COLO668 (cell line): ENCODE data around the gene RIC3.

Experiments used
- DNase-seq: peaks from one replicate; lab custom pipeline; 2025; ENCODE audit not compliant: unreplicated experiment; lab: John Stamatoyannopoulos, UW

Gene RIC3, protein sequence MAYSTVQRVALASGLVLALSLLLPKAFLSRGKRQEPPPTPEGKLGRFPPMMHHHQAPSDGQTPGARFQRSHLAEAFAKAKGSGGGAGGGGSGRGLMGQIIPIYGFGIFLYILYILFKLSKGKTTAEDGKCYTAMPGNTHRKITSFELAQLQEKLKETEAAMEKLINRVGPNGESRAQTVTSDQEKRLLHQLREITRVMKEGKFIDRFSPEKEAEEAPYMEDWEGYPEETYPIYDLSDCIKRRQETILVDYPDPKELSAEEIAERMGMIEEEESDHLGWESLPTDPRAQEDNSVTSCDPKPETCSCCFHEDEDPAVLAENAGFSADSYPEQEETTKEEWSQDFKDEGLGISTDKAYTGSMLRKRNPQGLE

DNA sequence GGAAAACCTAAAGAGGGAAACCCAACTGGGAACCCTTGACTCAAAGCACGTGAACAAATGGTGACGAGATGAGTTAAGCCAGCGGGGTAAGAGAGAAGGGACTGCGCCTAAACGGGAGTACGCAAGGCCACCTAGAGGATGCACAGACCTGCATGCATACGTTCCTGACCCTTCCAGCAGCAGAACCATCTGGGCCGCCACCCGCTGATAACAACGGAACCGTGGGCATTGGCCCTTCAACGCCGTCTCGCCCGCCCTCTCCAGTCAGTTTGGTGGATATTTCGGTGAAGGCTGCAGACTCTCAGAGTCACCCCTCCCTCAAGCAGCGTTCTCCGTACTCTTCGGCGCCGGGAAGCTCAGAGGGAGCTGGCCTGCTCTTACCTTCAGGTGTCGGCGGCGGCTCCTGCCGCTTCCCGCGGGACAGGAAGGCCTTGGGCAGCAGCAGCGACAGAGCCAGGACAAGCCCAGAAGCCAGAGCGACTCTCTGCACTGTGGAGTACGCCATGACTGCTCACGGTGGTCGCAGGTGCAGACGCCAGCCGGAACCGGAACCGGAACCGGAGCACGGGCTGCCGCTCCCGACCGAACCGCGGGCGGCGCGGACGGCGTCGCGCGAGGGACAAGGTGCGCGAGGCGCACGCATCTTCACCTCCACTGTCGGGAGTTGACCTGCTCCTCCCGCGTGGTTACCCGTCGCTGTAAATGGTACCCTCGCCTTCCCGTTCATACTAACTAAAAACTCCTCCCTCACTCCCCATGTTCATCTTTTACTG, at the start of gene RIC3:
RIC3 (minus strand) TSS at position 541 of the 773 bp plus-strand sequence; CDS start at position 505, 36 bp downstream.
- DNase-seq: peak; percentile 80

- DNase-seq: no peak
These were observed 49.6 kb upstream of the RIC3 start for GRCh38 chr11:8218409-8218808.

DNA sequence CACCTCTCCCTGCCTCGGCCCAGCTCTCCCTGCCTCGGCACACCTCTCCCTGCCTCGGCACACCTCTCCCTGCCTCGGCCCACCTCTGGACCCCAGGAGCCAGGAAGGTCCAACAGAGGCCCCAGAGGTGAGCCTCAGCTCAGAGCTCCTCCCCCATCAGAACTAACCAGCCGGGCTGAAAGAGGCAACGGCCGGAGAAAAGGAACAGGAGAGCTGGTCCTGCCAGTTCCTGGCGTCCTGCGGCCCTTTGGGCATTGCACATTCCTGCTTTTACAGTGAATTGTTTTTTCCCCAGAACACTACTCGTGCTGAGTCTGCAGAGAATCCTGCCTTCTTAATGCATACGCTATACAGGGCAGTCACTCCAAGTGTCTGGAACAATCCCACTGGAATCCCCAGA, 49.1 kb upstream of the RIC3 start:
- no peak for DNase-seq

DNA sequence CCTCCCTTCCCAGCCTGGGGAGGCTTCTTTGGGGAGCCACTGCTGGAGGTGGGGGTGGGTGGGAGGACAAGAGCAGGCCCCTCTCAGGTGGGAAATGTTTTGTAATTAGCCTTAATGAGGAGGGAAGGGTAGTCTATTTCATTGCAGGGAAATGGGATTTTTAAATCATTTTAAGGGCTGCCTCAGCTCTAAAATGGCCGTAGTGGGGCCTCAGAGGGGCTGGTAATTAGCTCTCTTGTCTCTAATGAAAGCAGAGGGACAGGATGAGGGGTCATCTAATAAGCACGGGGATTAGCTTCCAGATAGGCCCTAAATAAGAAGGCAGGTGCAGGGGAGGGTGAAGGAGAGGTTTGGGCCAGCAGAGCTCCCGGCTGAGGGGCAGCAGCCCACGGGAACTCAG, 48.3 kb upstream of the RIC3 start:
- DNase-seq: no peak

GRCh38 chr11:8213376-8213775, 44.6 kb upstream of the RIC3 start:
- no peak for DNase-seq

- DNase-seq: peak; percentile 7
These were observed 40.5 kb upstream of the RIC3 start for GRCh38 chr11:8209208-8209807.

GRCh38 chr11:8207080-8208000, 38.5 kb upstream of the RIC3 start:
- no peak for DNase-seq

- DNase-seq: peak; percentile 81
These were observed 37.6 kb upstream of the RIC3 start for GRCh38 chr11:8206251-8207079.

- no peak for DNase-seq
These were observed 36.7 kb upstream of the RIC3 start for GRCh38 chr11:8205566-8205965.

DNA sequence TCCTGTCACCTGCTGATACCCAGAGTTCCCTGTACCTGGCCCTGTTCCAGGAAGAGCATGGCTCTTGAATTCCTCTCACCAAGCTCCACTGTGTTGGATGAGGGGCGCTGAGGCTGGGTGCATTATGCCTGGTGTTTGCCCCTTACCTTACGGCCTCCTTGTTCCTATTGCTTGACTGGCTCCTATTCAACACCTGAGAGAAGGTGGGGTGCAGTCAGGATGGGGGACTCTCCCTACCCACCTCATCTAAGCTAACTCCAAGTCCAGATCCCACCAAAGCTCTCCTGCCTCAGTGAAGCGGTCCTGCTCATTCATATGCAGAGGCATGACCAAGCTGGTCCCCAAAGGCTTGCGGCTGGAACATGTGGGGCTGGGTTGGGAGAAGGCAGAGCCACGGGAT, 35.8 kb upstream of the RIC3 start:
- no peak for DNase-seq

- DNase-seq: no peak
These were observed 35.2 kb upstream of the RIC3 start for GRCh38 chr11:8204025-8204424.

- no peak for DNase-seq
These were observed 34.5 kb upstream of the RIC3 start for GRCh38 chr11:8203414-8203715.

DNA sequence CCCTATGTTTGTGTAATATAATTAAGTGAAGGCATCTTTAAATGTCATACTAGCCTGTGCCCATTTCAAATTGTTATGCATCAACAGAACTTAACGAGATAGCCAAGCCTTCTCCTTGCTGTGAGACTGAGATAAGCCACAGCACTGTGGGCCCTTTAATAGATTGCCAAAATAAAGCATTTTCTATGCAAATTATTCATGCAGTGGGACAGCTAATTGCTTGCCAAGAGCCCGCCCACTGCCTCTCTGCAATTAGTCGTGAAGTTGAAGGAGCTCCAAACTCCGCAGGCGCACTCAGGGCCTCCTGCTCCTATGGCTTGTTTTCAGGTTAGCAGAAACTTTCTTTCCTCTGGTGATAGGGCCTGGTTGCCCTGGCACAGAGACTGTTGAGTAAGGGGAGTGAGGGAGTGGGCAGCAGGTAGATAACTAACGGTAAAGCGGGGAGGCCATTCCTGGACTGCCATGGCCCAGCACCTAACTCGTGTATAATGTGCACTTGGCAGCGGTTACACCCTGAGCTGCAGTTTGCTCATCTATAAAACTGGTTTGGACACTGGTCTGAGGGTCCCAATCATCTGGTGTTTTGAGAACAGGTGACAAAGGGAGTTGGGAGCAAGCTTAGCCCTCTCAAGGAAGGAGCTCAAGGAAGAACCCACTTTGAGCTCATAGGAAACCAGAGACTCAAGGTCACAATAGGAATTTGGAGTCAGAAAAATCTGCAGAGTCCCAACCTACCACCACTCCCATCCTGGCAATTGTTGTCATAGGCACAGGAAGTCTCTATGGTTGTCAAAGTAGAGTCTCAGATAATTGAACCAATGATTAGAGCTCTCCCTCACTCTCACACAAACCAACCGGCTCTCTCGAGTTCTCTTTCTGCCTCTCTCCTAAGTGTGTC, 33.9 kb upstream of the RIC3 start:
- DNase-seq: no peak

- no peak for DNase-seq
These were observed 33.0 kb upstream of the RIC3 start for GRCh38 chr11:8201644-8202365.

DNA sequence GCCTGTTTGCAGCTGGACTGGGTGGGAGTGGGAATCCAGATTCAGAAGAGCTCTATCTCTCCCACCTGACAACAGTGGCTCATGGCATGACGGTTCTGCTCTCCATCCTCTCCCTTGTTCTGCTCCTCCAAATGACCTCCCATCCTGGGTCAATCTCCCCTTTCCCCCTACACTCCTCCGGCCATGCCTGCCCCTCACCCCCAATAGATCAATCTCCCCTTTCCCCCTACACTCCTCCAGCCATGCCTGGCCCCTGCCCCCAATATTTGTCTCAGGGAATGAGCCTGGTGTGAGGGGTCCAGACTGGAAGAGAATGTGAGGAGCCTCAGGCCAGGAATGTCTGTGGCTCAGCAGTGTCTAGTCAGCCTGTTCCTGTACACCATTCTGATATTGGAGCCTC, 30.9 kb upstream of the RIC3 start:
- DNase-seq: no peak

DNA sequence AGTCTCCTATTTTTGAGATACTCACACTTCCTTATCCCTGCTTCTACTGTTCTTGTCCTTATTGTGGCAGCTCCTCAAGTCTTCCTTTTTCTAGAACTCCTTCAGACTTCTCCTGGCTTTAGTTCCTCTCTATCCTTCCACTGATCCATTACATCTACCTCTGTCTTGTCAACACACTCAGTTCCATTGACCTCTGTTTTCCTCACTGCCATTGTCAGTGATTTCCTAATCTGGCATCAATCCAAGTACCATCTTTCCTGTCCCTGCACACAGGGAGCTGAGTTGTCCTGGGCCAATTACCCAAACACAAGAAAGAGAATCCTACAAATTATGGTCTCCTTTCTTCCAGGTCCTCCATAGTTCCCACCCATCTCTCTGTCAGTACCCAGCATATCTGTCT, 27.9 kb upstream of the RIC3 start:
- DNase-seq: no peak

DNA sequence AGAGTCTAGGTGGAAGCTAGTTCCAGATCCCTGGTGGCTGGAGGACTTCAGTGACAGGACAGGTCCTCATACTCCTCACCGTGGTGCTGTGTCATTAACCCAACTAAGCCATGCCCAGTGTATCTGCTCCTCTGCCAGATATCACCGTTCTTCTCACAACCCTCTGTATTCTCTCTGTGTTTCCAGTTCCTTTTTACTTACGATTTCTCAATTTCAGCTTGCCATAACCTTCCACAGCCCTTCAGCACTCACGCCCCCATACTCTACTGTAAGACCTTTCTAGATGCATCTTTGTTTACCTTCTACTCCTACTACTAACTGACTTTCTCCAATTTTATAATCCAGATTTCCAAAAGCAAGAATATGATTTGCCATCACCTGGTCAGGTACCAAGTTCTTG, 26.1 kb upstream of the RIC3 start:
- no peak for DNase-seq

DNA sequence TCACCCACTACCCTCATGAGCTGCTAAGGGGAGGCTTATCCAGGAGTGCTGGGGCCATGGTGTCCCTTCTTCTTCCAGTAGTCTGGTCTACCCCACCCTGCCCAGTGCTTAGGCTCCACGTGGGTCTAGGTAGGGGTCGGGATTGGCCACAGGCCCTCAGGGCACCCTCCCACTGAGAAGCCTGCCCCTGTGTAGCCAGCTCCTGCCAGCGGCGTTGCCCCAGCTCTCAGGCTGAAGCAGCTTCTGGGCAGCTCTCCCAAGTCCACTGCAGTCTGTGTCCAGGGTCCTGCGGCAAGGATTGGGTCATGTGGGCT, 24.0 kb upstream of the RIC3 start:
- no peak for DNase-seq
